Neuron (in vitro differentiated cells): ENCODE measurements around the gene LRRK2.
"Not testable (repeated sequence)": the region's sequence is repeated elsewhere in the genome, so short reads cannot be mapped to it uniquely, and the experiment has no call there.

ENCODE experiments used
- H2AFZ ChIP-seq: one replicate; pipeline ENCODE4 v1.6.1; 2013; ENCODE audit warnings: low read depth, mild to moderate bottlenecking, inconsistent platforms, low read length, moderate library complexity
- H3K27me3 ChIP-seq: one replicate; pipeline ENCODE4 v1.6.1; 2013; ENCODE audit warnings: low read length; ENCODE audit not compliant: insufficient read depth
- H3K36me3 ChIP-seq: one replicate; pipeline ENCODE4 v1.6.1; 2013; ENCODE audit warnings: low read length; ENCODE audit not compliant: insufficient read depth
- H3K4me1 ChIP-seq: one replicate; pipeline ENCODE4 v1.6.1; 2013; ENCODE audit warnings: low read length; ENCODE audit not compliant: insufficient read depth
- H3K4me3 ChIP-seq: 2 replicates; pipeline ENCODE4 v1.5.1; 2013; ENCODE audit warnings: mild to moderate bottlenecking, low read length, moderate library complexity
- H3K9me3 ChIP-seq: one replicate; pipeline ENCODE4 v1.6.1; 2013; ENCODE audit warnings: low read length

LRRK2 gene

GRCh38 chr12:40375076-40375475 is 150.3 kb downstream of the LRRK2 start:
- H2AFZ ChIP-seq, result no peak overlapping the region
- H3K4me3 ChIP-seq, result no peak overlapping the region
- no peaks in the 10 kb centered on the region for H3K36me3 ChIP-seq
- no peaks in the 10 kb centered on the region for H3K4me1 ChIP-seq
- no peaks in the 10 kb centered on the region for H3K27me3 ChIP-seq
- H3K9me3 ChIP-seq, result no peaks in the 10 kb centered on the region

- no peak overlapping the region for H3K4me3 ChIP-seq
- H3K27me3 ChIP-seq, result no peaks in the 10 kb centered on the region
- no peak overlapping the region for H2AFZ ChIP-seq
- H3K9me3 ChIP-seq, result no peaks in the 10 kb centered on the region
- no peaks in the 10 kb centered on the region for H3K4me1 ChIP-seq
- no peaks in the 10 kb centered on the region for H3K36me3 ChIP-seq
These were observed 151.9 kb downstream of the LRRK2 start for GRCh38 chr12:40376533-40377267.

- Histone ChIP-seq H2AFZ (no peak overlapping the region), H3K4me1 (no peaks in the 10 kb centered on the region), H3K36me3 (no peaks in the 10 kb centered on the region), H3K9me3 (no peaks in the 10 kb centered on the region), H3K4me3 (no peak overlapping the region), H3K27me3 (no peaks in the 10 kb centered on the region)
These were observed 153.9 kb downstream of the LRRK2 start for GRCh38 chr12:40378691-40379090.

- Histone ChIP-seq H3K27me3 (no peaks in the 10 kb centered on the region), H3K36me3 (no peaks in the 10 kb centered on the region), H3K4me3 (no peak overlapping the region), H3K9me3 (no peaks in the 10 kb centered on the region), H3K4me1 (no peaks in the 10 kb centered on the region), H2AFZ (no peak overlapping the region)
These were observed 157.4 kb downstream of the LRRK2 start for GRCh38 chr12:40382217-40382616.

GRCh38 chr12:40387279-40387678 is 162.5 kb downstream of the LRRK2 start:
- not testable (repeated sequence) for H3K4me1 ChIP-seq, H3K27me3 ChIP-seq, H2AFZ ChIP-seq, H3K36me3 ChIP-seq, H3K4me3 ChIP-seq, H3K9me3 ChIP-seq

GRCh38 chr12:40390980-40391379 is 166.2 kb downstream of the LRRK2 start:
- Histone ChIP-seq H3K27me3 (no peaks in the 10 kb centered on the region), H3K4me1 (no peaks in the 10 kb centered on the region), H3K36me3 (no peaks in the 10 kb centered on the region), H3K9me3 (no peaks in the 10 kb centered on the region), H2AFZ (no peak overlapping the region), H3K4me3 (no peak overlapping the region)

- H3K27me3 ChIP-seq, result no peaks in the 10 kb centered on the region
- no peaks in the 10 kb centered on the region for H3K4me1 ChIP-seq
- no peak overlapping the region for H2AFZ ChIP-seq
- no peaks in the 10 kb centered on the region for H3K36me3 ChIP-seq
- H3K9me3 ChIP-seq, result no peaks in the 10 kb centered on the region
- H3K4me3 ChIP-seq, result no peak overlapping the region
These were observed 168.2 kb downstream of the LRRK2 start for GRCh38 chr12:40393026-40393425.

GRCh38 chr12:40399656-40400055 is 174.9 kb downstream of the LRRK2 start:
- Histone ChIP-seq H3K9me3 (no peaks in the 10 kb centered on the region), H3K36me3 (no peaks in the 10 kb centered on the region), H3K4me3 (no peak overlapping the region), H3K27me3 (no peaks in the 10 kb centered on the region), H2AFZ (no peak overlapping the region), H3K4me1 (no peaks in the 10 kb centered on the region)

GRCh38 chr12:40405419-40405818 is 180.6 kb downstream of the LRRK2 start:
- no peaks in the 10 kb centered on the region for H3K9me3 ChIP-seq
- no peaks in the 10 kb centered on the region for H3K4me1 ChIP-seq
- no peak overlapping the region for H2AFZ ChIP-seq
- no peak overlapping the region for H3K4me3 ChIP-seq
- H3K36me3 ChIP-seq, result no peaks in the 10 kb centered on the region
- H3K27me3 ChIP-seq, result no peaks in the 10 kb centered on the region
